GM23338 (cell line): ENCODE measurements around the gene ARHGAP12. TPM values are rescaled to one million over a fixed set of nuclear protein-coding genes. Genes with fewer than 3 reads are reported as not detected.

Source experiments
- ATAC-seq: fragments of 200-7000 bp; cut with Tn5 transposase; 3 replicates; pipeline ENCODE4 v1.9.1; 2020
- DNase-seq: peaks from one replicate; pipeline ENCODE4 v3.0.0-alpha.2; 2015; ENCODE audit warnings: low spot score
- H2AFZ ChIP-seq: fragments of 200-600 bp; sonication (generic); 2 replicates; pipeline ENCODE4 v1.8.0; 2016; ENCODE audit warnings: antibody characterized with exemption, mild to moderate bottlenecking, moderate library complexity
- H3F3A ChIP-seq: fragments of 200-600 bp; sonication (generic); replicated peaks from 2 replicates; pipeline ENCODE4 v1.8.0; 2017; ENCODE audit warnings: antibody characterized with exemption, mixed run types, low read depth
- H3K27ac ChIP-seq: fragments of 200-600 bp; sonication (generic); 2 replicates; pipeline ENCODE4 v1.6.1; 2016; ENCODE audit warnings: low read depth
- H3K27me3 ChIP-seq: fragments of 200-600 bp; sonication (generic); 2 replicates; pipeline ENCODE4 v1.8.0; 2016; ENCODE audit warnings: mild to moderate bottlenecking, mixed run types, moderate library complexity; ENCODE audit not compliant: insufficient read depth
- H3K36me3 ChIP-seq: fragments of 200-600 bp; sonication (generic); 2 replicates; pipeline ENCODE4 v1.8.0; 2016; ENCODE audit warnings: mild to moderate bottlenecking; ENCODE audit not compliant: insufficient read depth
- H3K4me1 ChIP-seq: fragments of 200-600 bp; sonication (generic); 2 replicates; pipeline ENCODE4 v1.8.0; 2016; ENCODE audit warnings: mild to moderate bottlenecking, moderate library complexity; ENCODE audit not compliant: insufficient read depth
- H3K4me2 ChIP-seq: fragments of 200-600 bp; sonication (generic); 2 replicates; pipeline ENCODE4 v1.7.1; 2017; ENCODE audit warnings: mixed run types
- H3K4me3 ChIP-seq: fragments of 200-600 bp; sonication (generic); 2 replicates; pipeline ENCODE4 v1.6.1; 2016; ENCODE audit warnings: mixed run types
- H3K79me2 ChIP-seq: fragments of 200-600 bp; sonication (generic); replicated peaks from 2 replicates; pipeline ENCODE4 v1.8.0; 2017; ENCODE audit warnings: mild to moderate bottlenecking; ENCODE audit not compliant: insufficient read depth
- H3K9me2 ChIP-seq: fragments of 200-600 bp; sonication (generic); 2 replicates; pipeline ENCODE4 v1.8.0; 2017; ENCODE audit not compliant: insufficient read depth
- H4K20me1 ChIP-seq: fragments of 200-600 bp; sonication (generic); replicated peaks from 2 replicates; pipeline ENCODE4 v1.8.0; 2017; ENCODE audit warnings: mild to moderate bottlenecking; ENCODE audit not compliant: insufficient read depth
- H3K27ac Mint-ChIP-seq: 2 replicates; pipeline ENCODE4 v1.8.0; 2020; ENCODE audit warnings: inconsistent platforms, mild to moderate bottlenecking, moderate library complexity, mixed read lengths
- H3K27me3 Mint-ChIP-seq: 3 replicates; pipeline ENCODE4 v1.8.0; 2022; ENCODE audit warnings: low read depth, mild to moderate bottlenecking, moderate library complexity, mixed read lengths, inconsistent platforms; ENCODE audit not compliant: insufficient read depth, poor library complexity
- H3K36me3 Mint-ChIP-seq: 3 replicates; pipeline ENCODE4 v1.8.0; 2021; ENCODE audit warnings: low read depth, mild to moderate bottlenecking, inconsistent platforms, moderate library complexity, mixed read lengths
- H3K4me1 Mint-ChIP-seq: 3 replicates; pipeline ENCODE4 v1.8.0; 2020; ENCODE audit warnings: mild to moderate bottlenecking, inconsistent platforms, mixed read lengths
- H3K4me3 Mint-ChIP-seq: 3 replicates; pipeline ENCODE4 v1.8.0; 2021; ENCODE audit warnings: moderate library complexity, mild to moderate bottlenecking, inconsistent platforms, mixed read lengths
- H3K9me3 Mint-ChIP-seq: 3 replicates; pipeline ENCODE4 v1.8.0; 2020; ENCODE audit warnings: moderate library complexity, mild to moderate bottlenecking, inconsistent platforms, mixed read lengths
- CREB1 ChIP-seq: fragments of 250-450 bp; sonication (Bioruptor Pico); IDR thresholded peaks from 2 replicates; pipeline ENCODE4 v1.5.0; 2020; ENCODE audit warnings: low read depth, mild to moderate bottlenecking, moderate library complexity
- EZH2 ChIP-seq: fragments of 200-600 bp; sonication (generic); IDR thresholded peaks from one replicate; pipeline ENCODE4 v1.8.0; 2017; ENCODE audit warnings: antibody characterized with exemption, mild to moderate bottlenecking, low read depth; ENCODE audit not compliant: unreplicated experiment
- EZH2phosphoT487 ChIP-seq: fragments of 200-600 bp; sonication (generic); IDR thresholded peaks from one replicate; pipeline ENCODE4 v1.8.1; 2018; ENCODE audit warnings: antibody characterized with exemption; ENCODE audit not compliant: unreplicated experiment
- JUNB ChIP-seq: IDR thresholded peaks from one replicate; pipeline ENCODE4 v1.6.1; 2016; ENCODE audit warnings: antibody characterized with exemption; ENCODE audit not compliant: unreplicated experiment
- NANOG ChIP-seq: IDR thresholded peaks from 2 replicates; pipeline ENCODE4 v1.6.1; 2016; ENCODE audit warnings: antibody characterized with exemption, borderline replicate concordance
- polyA plus RNA-seq: library from polyadenylated mRNA; unstranded; fragments of >200 nt; fragmentation: Nextera tagmentation; extraction: Ambion mirVana; gene quantifications from 2 replicates; pipeline ENCODE4 v1.2.1, GENCODE V29; 2016
- total RNA-seq: library from RNA; depleted of rRNA; stranded (reverse); fragments of >200 nt; shearing (Covaris generic); gene quantifications from 2 replicates; pipeline ENCODE4 v1.2.3, GENCODE V29; 2014
- TF ChIP-seq, protein P1 (sequence below): fragments of 250-450 bp; sonication (Bioruptor Pico); IDR thresholded peaks from 2 replicates; pipeline ENCODE4 v1.5.0; 2020; ENCODE audit warnings: mild to moderate bottlenecking, moderate library complexity

Gene ARHGAP12
- total and polyA plus RNA-seq, 2 experiments from 2014 or later, result 27.5 to 50.7 TPM

GRCh38 chr10:31762316-31762715 is 166.3 kb downstream of the ARHGAP12 start:
- DNase-seq, result no peak
- no peak overlapping the region for H2AFZ ChIP-seq
- no peaks in the 10 kb centered on the region for H3K36me3 ChIP-seq
- H3K4me2 ChIP-seq, result no peak overlapping the region
- no peak for ATAC-seq
- H3F3A ChIP-seq, result no peaks in the 10 kb centered on the region
- no peaks in the 10 kb centered on the region; the same call in 1 of the 2 replicates for H3K9me2 ChIP-seq
- H3K27me3 ChIP-seq, result no peaks in the 10 kb centered on the region
- H3K36me3 Mint-ChIP-seq, result peaks cover 33% of the 10 kb centered on the region
- H3K27ac ChIP-seq, result no peak overlapping the region
- H3K9me3 Mint-ChIP-seq, result peaks cover 26% of the 10 kb centered on the region
- H3K4me3 ChIP-seq, result no peak overlapping the region
- peaks cover 10% of the 10 kb centered on the region for H3K27me3 Mint-ChIP-seq
- peak overlapping the region; percentile 93 for H3K27ac Mint-ChIP-seq
- H3K4me1 Mint-ChIP-seq, result peaks cover 56% of the 10 kb centered on the region
- no peak overlapping the region for H3K4me3 Mint-ChIP-seq
- peaks cover 22% of the 10 kb centered on the region for H3K4me1 ChIP-seq
- no peak for TF ChIP-seq CREB1 (CRISPR knock-in tag)
- TF ChIP-seq EZH2, result no peak
- TF ChIP-seq, protein P1, sequence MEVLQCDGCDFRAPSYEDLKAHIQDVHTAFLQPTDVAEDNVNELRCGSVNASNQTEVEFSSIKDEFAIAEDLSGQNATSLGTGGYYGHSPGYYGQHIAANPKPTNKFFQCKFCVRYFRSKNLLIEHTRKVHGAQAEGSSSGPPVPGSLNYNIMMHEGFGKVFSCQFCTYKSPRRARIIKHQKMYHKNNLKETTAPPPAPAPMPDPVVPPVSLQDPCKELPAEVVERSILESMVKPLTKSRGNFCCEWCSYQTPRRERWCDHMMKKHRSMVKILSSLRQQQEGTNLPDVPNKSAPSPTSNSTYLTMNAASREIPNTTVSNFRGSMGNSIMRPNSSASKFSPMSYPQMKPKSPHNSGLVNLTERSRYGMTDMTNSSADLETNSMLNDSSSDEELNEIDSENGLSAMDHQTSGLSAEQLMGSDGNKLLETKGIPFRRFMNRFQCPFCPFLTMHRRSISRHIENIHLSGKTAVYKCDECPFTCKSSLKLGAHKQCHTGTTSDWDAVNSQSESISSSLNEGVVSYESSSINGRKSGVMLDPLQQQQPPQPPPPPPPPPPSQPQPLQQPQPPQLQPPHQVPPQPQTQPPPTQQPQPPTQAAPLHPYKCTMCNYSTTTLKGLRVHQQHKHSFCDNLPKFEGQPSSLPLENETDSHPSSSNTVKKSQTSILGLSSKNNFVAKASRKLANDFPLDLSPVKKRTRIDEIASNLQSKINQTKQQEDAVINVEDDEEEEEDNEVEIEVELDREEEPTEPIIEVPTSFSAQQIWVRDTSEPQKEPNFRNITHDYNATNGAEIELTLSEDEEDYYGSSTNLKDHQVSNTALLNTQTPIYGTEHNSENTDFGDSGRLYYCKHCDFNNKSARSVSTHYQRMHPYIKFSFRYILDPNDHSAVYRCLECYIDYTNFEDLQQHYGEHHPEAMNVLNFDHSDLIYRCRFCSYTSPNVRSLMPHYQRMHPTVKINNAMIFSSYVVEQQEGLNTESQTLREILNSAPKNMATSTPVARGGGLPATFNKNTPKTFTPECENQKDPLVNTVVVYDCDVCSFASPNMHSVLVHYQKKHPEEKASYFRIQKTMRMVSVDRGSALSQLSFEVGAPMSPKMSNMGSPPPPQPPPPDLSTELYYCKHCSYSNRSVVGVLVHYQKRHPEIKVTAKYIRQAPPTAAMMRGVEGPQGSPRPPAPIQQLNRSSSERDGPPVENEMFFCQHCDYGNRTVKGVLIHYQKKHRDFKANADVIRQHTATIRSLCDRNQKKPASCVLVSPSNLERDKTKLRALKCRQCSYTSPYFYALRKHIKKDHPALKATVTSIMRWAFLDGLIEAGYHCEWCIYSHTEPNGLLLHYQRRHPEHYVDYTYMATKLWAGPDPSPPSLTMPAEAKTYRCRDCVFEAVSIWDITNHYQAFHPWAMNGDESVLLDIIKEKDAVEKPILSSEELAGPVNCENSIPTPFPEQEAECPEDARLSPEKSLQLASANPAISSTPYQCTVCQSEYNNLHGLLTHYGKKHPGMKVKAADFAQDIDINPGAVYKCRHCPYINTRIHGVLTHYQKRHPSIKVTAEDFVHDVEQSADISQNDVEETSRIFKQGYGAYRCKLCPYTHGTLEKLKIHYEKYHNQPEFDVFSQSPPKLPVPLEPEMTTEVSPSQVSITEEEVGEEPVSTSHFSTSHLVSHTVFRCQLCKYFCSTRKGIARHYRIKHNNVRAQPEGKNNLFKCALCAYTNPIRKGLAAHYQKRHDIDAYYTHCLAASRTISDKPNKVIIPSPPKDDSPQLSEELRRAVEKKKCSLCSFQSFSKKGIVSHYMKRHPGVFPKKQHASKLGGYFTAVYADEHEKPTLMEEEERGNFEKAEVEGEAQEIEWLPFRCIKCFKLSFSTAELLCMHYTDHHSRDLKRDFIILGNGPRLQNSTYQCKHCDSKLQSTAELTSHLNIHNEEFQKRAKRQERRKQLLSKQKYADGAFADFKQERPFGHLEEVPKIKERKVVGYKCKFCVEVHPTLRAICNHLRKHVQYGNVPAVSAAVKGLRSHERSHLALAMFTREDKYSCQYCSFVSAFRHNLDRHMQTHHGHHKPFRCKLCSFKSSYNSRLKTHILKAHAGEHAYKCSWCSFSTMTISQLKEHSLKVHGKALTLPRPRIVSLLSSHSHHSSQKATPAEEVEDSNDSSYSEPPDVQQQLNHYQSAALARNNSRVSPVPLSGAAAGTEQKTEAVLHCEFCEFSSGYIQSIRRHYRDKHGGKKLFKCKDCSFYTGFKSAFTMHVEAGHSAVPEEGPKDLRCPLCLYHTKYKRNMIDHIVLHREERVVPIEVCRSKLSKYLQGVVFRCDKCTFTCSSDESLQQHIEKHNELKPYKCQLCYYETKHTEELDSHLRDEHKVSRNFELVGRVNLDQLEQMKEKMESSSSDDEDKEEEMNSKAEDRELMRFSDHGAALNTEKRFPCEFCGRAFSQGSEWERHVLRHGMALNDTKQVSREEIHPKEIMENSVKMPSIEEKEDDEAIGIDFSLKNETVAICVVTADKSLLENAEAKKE (CRISPR knock-in tag), result no peak
- no peak for TF ChIP-seq JUNB
- H4K20me1 ChIP-seq, result no peaks in the 10 kb centered on the region
- H3K79me2 ChIP-seq, result no peaks in the 10 kb centered on the region

DNA sequence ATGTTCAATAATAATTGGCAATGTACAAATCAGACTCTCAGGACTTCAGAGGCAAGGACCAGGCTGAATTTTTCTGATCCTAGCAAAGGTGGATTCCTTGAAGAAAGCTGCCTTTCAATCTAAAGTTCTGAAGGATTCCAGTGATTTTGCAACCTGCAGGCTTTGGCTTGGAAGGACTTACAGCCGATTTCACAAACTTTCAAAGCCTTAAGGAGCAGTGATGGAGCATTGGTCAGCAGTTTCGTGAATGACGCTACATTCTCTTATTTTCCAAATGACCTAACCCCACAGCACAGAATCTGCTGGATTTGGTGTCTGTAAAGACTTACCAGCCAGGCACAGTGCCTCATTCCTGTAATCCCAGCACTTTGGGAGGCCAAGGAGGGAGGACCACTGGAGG is 167.5 kb downstream of the ARHGAP12 start:
- no peak overlapping the region for H3K27ac Mint-ChIP-seq
- Histone ChIP-seq H3K79me2 (no peaks in the 10 kb centered on the region), H2AFZ (no peak overlapping the region), H3K4me3 (no peak overlapping the region), H3K36me3 (no peaks in the 10 kb centered on the region), H3K4me1 (peaks cover 34% of the 10 kb centered on the region), H3F3A (0 out of 2 replicates have a peak, but pooled peaks cover 3% of the 10 kb centered on the region), H3K9me2 (no peaks in the 10 kb centered on the region; the same call in 1 of the 2 replicates), H3K4me2 (0 out of 2 replicates have a peak overlapping the region, but pooled peaks have one; percentile 72), H3K27ac (no peak overlapping the region), H3K27me3 (no peaks in the 10 kb centered on the region), H4K20me1 (no peaks in the 10 kb centered on the region)
- peaks cover 65% of the 10 kb centered on the region for H3K4me1 Mint-ChIP-seq
- peaks cover 26% of the 10 kb centered on the region for H3K9me3 Mint-ChIP-seq
- peaks cover 13% of the 10 kb centered on the region for H3K27me3 Mint-ChIP-seq
- no peak for ATAC-seq
- peak overlapping the region; percentile 68; the same call in 2 of the 3 replicates for H3K4me3 Mint-ChIP-seq
- no peak for DNase-seq
- peaks cover 33% of the 10 kb centered on the region for H3K36me3 Mint-ChIP-seq
- no peak for TF ChIP-seq NANOG
- TF ChIP-seq EZH2phosphoT487, result no peak
- no peak for TF ChIP-seq CREB1 (CRISPR knock-in tag)
- TF ChIP-seq, protein P1 (CRISPR knock-in tag), result no peak
